HG02623 (cell line): ENCODE results near the gene CUX1.
"Not testable (repeated sequence)": the region's sequence is repeated elsewhere in the genome, so short reads cannot be mapped to it uniquely, and the experiment has no call there.

ENCODE experiments used
- ATAC-seq: cut with Tn5 transposase; IDR thresholded peaks from one replicate; pipeline ENCODE4 v1.9.1; 2021; ENCODE audit warnings: moderate library complexity; ENCODE audit not compliant: unreplicated experiment

CUX1 gene

GRCh38 chr7:102223184-102223583 is 405.8 kb downstream of the CUX1 start:
- ATAC-seq: no peak

- ATAC-seq: no peak
Observed at GRCh38 chr7:102225025-102225424, 407.6 kb downstream of the CUX1 start.

GRCh38 chr7:102227371-102227770 is 409.9 kb downstream of the CUX1 start:
- ATAC-seq: no peak

GRCh38 chr7:102228935-102229334 is 411.5 kb downstream of the CUX1 start:
- no peak for ATAC-seq

GRCh38 chr7:102230162-102230561 is 412.7 kb downstream of the CUX1 start:
- not testable (repeated sequence) for ATAC-seq

GRCh38 chr7:102230593-102230992 is 413.2 kb downstream of the CUX1 start:
- ATAC-seq: no peak

GRCh38 chr7:102232611-102233286 is 415.3 kb downstream of the CUX1 start:
- no peak for ATAC-seq

- no peak for ATAC-seq
Observed at GRCh38 chr7:102234131-102234530, 416.7 kb downstream of the CUX1 start.

- no peak for ATAC-seq
Observed at GRCh38 chr7:102234801-102235550, 417.6 kb downstream of the CUX1 start.

GRCh38 chr7:102236102-102236501 is 418.7 kb downstream of the CUX1 start:
- ATAC-seq: no peak

GRCh38 chr7:102236592-102237287 is 419.3 kb downstream of the CUX1 start:
- ATAC-seq: no peak

GRCh38 chr7:102239206-102239820 is 421.9 kb downstream of the CUX1 start:
- no peak for ATAC-seq

GRCh38 chr7:102241431-102241830 is 424.0 kb downstream of the CUX1 start:
- no peak for ATAC-seq

- ATAC-seq: no peak
Observed at GRCh38 chr7:102244601-102245000, 427.2 kb downstream of the CUX1 start.

- ATAC-seq: no peak
Observed at GRCh38 chr7:102248081-102248455, 430.6 kb downstream of the CUX1 start.

GRCh38 chr7:102248456-102249395 is 431.3 kb downstream of the CUX1 start:
- no peak for ATAC-seq

GRCh38 chr7:102251531-102252365 is 434.3 kb downstream of the CUX1 start:
- ATAC-seq: no peak

GRCh38 chr7:102252366-102252982 is 435.0 kb downstream of the CUX1 start:
- no peak for ATAC-seq
